22Rv1 (cell line): ENCODE data around the gene LRRIQ4.

Experiments
- ZFX ChIP-seq: fragments of 450-650 bp; IDR thresholded peaks from 2 replicates; pipeline ENCODE4 v1.6.1; 2017; ENCODE audit warnings: antibody characterized with exemption, borderline replicate concordance
- TF ChIP-seq, protein P1 (sequence below): fragments of 450-650 bp; IDR thresholded peaks from 2 replicates; pipeline ENCODE4 v1.5.1; 2017; ENCODE audit warnings: mild to moderate bottlenecking

DNA sequence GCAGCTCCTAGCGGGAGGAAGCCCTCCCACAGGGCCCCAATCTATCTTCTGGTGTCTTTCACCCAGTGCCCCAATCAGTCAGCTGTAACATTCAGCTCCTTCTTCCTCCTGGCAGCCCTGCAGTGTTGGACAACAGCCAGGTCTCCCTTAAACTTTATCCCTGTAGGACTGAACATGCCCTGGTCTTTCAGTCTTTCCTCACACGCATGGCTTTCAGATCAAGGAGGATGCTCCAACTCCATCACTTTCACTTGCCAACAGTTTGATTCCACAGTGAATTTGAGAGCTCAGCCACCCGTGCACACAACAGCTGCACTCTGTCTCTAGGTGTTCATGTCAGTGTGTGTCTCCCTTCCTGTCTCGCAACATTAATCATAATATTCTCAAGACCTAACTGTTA is 28.5 kb downstream of the LRRIQ4 start:
- TF ChIP-seq, protein P1, sequence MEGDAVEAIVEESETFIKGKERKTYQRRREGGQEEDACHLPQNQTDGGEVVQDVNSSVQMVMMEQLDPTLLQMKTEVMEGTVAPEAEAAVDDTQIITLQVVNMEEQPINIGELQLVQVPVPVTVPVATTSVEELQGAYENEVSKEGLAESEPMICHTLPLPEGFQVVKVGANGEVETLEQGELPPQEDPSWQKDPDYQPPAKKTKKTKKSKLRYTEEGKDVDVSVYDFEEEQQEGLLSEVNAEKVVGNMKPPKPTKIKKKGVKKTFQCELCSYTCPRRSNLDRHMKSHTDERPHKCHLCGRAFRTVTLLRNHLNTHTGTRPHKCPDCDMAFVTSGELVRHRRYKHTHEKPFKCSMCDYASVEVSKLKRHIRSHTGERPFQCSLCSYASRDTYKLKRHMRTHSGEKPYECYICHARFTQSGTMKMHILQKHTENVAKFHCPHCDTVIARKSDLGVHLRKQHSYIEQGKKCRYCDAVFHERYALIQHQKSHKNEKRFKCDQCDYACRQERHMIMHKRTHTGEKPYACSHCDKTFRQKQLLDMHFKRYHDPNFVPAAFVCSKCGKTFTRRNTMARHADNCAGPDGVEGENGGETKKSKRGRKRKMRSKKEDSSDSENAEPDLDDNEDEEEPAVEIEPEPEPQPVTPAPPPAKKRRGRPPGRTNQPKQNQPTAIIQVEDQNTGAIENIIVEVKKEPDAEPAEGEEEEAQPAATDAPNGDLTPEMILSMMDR = no peak
- no peak for TF ChIP-seq ZFX
